CD4-positive, alpha-beta T cell treated with Interleukin-15 for 4 hours (primary cell): ENCODE results near the gene GOLGA8M.
"Not testable (repeated sequence)": the region's sequence is repeated elsewhere in the genome, so short reads cannot be mapped to it uniquely, and the experiment has no call there.

ENCODE experiments used
- DNase-seq: peaks from one replicate; pipeline ENCODE4 v3.0.0-alpha.2; 2020; ENCODE audit warnings: low spot score

Gene GOLGA8M

GRCh38 chr15:28712270-28712669 lies at the start of gene GOLGA8M:
Gene GOLGA8M (minus strand): TSS chr15:28712421. CDS start chr15:28712323, 98 bp downstream.
- DNase-seq, result not testable (repeated sequence)

GRCh38 chr15:28742890-28743289 lies 30.7 kb upstream of the GOLGA8M start:
- not testable (repeated sequence) for DNase-seq

DNA sequence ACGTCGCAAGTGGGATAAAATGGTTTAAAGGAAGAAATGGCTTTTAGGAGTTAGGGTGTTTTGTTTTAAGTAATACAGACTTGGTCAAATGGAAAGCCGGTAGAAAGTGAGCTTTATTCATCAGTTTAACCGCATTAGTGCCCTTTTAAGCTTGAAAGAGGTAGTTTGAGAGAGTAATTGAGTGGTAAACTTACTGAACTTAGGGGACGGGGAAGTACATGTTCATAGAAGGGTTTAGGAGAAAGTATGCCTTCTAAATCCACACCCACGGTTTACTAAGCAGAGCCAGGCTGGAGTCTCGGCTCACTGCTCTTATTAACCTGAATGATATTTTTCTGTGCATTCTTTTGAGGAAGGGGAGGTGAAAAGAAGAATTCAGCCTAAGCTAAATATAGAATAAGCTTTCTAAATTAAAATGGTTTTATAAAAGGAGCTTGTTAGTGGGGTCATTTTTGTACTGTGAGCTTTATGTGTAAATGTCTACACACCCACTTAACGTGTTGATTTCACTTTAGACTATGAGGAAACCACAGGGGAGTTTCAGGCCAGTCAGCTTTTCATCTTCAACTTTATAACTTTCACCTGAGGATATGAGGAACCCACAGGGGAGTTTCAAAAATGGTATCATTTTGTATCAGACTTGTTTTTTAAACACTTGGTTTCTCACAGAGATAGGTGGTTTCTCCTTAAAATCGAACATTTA lies 26.5 kb upstream of the GOLGA8M start:
- DNase-seq, result peak; percentile 43

GRCh38 chr15:28738200-28738561 lies 26.0 kb upstream of the GOLGA8M start:
- not testable (repeated sequence) for DNase-seq

GRCh38 chr15:28737521-28738199 lies 25.4 kb upstream of the GOLGA8M start:
- DNase-seq, result peak; percentile 28

DNA sequence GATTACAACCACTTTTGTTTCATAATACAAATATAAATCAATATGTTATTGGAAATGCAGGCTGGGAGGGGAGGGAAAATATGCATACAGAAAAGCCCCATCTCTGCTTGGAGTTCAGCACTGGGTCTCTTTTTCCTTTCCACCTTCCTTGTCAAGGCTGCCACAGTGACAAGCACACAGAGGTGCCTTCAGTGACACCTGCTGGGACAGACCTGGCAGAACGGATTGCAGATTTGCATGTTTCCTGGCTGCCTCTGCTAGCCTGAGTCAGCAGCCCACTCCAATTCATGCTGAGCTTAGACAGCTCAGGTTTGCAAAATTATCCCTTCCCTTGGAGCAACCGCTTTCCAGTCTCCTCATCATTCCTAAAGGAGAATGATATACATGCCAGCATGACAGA lies 15.8 kb upstream of the GOLGA8M start:
- DNase-seq, result peak; percentile 17

DNA sequence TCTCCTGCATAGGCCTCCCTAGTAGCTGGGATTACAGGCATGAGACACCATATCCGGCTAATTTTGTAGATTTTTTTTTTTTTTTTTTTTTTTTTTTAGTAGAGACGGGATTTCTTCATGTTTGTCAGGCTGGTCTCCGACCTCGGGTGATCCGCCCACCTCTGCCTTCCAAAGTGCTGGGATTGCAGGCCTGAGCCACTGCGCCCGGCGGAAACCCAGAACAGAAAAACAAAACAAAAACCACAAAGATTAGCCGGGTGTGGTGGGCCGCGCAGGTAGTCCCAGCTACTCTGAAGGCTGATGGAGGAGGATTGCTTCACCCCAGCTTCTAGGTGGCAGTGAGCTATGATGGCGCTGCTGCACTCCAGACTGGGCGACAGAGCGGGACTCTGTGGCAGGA lies 14.8 kb upstream of the GOLGA8M start:
- not testable (repeated sequence) for DNase-seq

DNA sequence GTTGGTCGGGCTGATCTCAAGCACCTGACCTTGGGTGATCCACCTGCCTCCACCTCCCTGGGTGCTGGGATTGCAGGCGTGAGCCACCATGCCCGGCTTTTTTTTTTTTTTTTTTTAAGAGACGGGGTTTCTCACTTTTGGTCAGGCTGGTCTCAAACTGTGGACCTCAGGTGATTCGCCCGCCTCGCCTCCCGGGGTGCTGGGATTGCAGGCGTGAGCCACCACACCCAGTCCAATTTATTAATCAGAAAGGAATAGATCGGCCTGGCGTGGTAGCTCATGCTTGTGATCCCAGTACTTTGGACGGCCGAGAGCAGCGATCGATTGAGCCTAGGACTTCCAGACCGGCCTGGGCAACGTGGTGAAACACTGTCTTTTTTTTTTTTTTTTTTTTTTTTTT lies 13.9 kb upstream of the GOLGA8M start:
- DNase-seq, result no peak

DNA sequence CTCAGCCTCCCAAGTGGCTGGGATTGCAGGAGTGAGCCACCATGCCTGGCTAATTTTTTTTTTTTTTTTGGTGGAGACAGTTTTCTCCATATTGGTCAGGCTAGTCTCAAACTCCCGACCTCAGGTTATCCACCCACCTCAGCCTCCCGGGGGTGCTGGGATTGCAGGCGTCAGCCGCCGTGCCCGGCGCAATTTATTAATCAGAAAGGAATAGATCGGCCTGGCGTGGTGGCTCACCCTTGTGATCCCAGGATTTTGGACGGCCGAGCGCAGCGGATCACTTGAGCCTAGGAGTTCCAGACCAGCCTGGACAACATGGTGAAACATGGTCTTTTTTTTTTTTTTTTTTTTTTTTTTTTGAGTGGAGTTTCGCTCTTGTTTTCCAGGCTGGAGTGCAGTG lies 13.3 kb upstream of the GOLGA8M start:
- DNase-seq, result no peak

GRCh38 chr15:28723986-28724385 lies 11.8 kb upstream of the GOLGA8M start:
- not testable (repeated sequence) for DNase-seq

- DNase-seq, result not testable (repeated sequence)
These were observed 7.4 kb upstream of the GOLGA8M start for GRCh38 chr15:28719626-28720025.

- not testable (repeated sequence) for DNase-seq
These were observed 6.4 kb upstream of the GOLGA8M start for GRCh38 chr15:28718576-28718975.

- not testable (repeated sequence) for DNase-seq
These were observed 2.0 kb upstream of the GOLGA8M start for GRCh38 chr15:28714176-28714575.

DNA sequence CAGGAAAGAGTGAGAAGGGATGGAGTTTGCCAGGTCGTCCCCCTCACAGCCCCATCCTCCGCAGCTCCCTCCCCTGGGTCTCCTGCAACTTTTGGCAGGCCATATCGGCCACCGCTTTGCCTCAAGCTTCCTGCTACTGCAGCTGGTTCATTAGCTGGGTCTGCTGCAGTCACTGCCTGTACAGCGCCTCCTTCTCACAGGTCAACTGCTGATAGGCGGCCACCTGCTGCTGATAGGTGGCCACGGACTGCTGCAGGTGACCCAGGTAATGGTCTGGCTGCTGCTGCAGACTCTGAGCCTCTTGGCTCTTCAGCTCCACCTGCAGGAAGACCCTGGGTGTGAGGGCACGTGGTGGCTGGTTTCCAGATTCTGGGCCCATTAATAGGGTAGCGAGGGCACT lies 8.3 kb downstream of the GOLGA8M start:
- not testable (repeated sequence) for DNase-seq

DNA sequence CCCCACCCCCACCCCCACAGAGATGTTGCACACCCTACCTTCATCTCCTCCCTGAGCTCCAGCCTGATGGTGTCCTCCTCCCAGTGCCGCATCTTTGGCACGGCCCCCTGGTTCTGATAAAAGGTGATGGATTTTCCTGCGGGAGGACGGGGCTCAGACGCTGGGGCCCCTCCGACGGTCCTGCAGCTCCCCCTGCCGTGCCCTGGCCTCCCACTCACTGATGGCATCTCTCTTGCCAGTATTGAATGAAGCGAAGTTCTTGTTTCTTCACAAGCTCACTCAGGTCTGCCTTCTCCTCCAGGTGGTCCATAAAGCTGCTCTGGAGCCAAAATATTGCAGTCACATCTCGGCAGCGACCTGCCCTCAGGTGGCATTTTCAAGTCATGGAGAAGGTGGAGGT lies 9.8 kb downstream of the GOLGA8M start:
- not testable (repeated sequence) for DNase-seq

- not testable (repeated sequence) for DNase-seq
These were observed 18.0 kb downstream of the GOLGA8M start for GRCh38 chr15:28694006-28694751.

DNA sequence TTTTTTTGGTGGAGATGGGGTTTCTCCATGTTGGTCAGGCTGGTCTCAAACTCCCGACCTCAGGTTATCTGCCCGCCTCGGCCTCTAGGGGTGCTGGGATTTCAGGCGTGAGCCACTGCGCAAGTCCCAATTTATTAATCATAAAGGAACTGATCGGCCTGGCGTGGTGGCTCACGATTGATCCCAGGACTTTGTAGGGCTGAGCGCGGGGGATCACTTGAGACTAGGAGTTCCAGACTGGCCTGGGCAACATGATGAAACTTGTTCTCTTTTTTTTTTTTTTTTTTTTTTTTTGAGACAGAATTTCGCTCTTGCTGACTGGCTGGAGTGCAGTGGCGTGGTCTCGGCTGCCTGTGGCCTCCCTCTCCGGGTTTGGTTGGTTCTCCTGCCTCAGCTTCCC lies 19.2 kb downstream of the GOLGA8M start:
- DNase-seq, result not testable (repeated sequence)

GRCh38 chr15:28673533-28673932 lies 38.7 kb downstream of the GOLGA8M start:
- DNase-seq, result not testable (repeated sequence)

DNA sequence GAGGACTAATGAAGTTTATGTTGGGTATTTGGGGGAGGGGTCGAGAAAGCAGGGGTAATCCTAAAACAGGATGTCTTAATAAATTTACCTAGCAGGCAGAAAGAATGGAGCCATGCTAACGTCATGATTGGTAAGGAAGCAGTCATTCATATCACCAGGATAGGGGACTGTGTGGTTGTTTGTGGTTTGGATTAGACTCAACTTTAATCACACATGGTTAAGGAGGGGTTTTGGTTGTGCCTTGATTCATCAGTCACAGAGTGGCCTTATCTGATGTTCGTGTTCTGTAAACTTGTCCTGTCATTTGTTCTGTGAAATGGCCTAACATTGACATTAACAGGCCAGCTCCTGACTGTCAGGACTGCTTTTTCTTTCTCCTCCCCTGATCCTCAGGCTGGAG lies 40.1 kb downstream of the GOLGA8M start:
- DNase-seq, result not testable (repeated sequence)

DNA sequence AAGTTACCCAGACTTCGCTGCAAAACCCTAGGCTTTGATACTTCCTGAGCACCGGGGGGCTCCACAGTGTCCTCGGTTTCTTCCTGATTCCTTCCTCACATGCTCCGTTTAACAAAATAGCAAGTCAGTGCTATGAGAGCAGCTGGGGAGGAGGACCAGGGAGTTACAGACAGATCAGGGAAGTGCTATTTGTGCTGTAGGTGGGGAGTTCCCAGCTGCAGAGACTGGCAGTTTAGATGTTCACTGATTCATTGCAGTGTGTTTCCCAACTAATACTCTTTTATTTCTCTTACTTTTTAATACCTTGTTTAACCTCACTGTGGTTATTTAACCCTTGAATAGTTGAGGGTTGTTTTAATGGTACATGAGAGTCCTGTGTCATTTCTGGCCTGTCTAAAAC lies 45.8 kb downstream of the GOLGA8M start:
- DNase-seq, result not testable (repeated sequence)

DNA sequence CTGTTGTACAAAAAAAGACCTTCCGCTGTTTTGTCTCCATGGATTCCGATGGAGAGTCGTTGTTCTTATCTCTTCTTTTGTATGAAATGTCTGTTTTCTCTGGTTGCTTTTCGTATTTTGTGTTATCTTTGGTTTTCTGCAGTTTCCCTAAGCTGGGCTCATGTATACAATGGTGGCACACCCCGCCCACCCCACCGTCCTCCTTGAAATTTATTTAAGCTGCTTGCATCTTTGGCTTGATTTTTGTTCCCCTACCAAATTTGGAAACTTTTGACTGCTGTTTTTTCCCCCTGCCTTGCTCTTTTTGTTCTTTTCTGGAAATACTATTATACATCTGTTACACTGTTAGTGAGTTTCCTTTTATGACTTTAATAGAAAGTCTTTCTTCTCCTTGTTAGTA lies 47.6 kb downstream of the GOLGA8M start:
- DNase-seq, result not testable (repeated sequence)

DNA sequence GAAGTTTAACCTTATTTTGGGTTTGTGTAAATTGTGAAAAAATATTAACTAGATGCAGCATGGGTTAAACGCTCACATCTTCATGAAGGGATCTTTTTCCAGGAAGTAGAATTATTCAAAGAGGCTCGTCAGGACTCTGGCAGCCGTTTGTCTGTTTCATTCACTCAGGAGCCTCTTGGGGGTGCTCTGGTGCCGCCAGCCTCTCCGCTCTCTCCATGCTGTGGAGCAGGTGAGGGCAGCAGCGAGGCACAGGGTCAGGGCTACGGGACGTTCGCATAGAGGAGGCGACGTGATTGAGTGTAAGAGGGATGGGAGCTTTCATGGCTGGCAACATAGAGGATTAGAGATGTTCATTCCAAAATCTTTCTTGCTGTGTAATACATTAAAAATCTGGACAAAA lies 48.5 kb downstream of the GOLGA8M start:
- not testable (repeated sequence) for DNase-seq

DNA sequence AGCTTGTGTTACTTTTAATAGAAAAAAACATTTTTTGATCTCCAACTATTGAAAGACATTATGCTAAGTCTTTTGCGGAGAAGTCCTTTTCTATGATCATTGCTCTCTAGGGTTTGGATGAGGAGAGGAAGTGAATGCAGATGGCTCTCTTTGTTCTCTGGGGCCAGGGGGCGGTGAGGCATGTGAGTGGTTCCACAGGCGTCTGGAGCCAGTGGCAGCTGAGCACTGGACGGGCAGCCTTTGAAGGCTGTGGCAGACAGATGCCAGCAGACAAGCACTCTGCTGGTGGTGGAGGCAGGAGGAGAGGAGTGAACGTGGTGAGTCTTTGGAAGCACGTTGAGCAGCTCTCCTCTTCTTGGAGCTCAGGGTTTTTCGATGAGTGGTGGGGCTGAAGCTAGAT lies 51.5 kb downstream of the GOLGA8M start:
- not testable (repeated sequence) for DNase-seq
